ENCODE data around the gene ADARB1.

GRCh38 chr21:45225041-45225740, 150.8 kb downstream of the ADARB1 start:
- TF ChIP-seq CTCF (IDR thresholded peaks at IDR 0.05) (no peak), POLR2A (IDR thresholded peaks at IDR 0.05) (no peak)
